T-helper 2 cell treated with Interferon-gamma antibody and Interleukin-4, amounts not matched to agents 5 μg/mL and 100 μg/mL, for 36 hours (primary cell): ENCODE measurements around the gene ZNF705A.
"Not testable (repeated sequence)": the region's sequence is repeated elsewhere in the genome, so short reads cannot be mapped to it uniquely, and the experiment has no call there.

Source experiments
- DNase-seq: peaks from one replicate; pipeline ENCODE4 v3.0.0; 2021; ENCODE audit warnings: low spot score
- H3K27ac Mint-ChIP-seq: one replicate; pipeline ENCODE4 v1.8.0; 2021; ENCODE audit warnings: mild to moderate bottlenecking, mixed read lengths
- H3K27me3 Mint-ChIP-seq: one replicate; pipeline ENCODE4 v1.8.0; 2021; ENCODE audit warnings: low read depth, mixed read lengths
- H3K36me3 Mint-ChIP-seq: one replicate; pipeline ENCODE4 v1.8.0; 2021; ENCODE audit warnings: low read depth, mixed read lengths
- H3K4me1 Mint-ChIP-seq: one replicate; pipeline ENCODE4 v1.8.0; 2021; ENCODE audit warnings: low read depth, mixed read lengths
- H3K4me3 Mint-ChIP-seq: one replicate; pipeline ENCODE4 v1.8.0; 2022; ENCODE audit warnings: mild to moderate bottlenecking, moderate library complexity, mixed read lengths
- H3K9me3 Mint-ChIP-seq: one replicate; pipeline ENCODE4 v1.8.0; 2021; ENCODE audit warnings: mixed read lengths

Gene ZNF705A

DNA sequence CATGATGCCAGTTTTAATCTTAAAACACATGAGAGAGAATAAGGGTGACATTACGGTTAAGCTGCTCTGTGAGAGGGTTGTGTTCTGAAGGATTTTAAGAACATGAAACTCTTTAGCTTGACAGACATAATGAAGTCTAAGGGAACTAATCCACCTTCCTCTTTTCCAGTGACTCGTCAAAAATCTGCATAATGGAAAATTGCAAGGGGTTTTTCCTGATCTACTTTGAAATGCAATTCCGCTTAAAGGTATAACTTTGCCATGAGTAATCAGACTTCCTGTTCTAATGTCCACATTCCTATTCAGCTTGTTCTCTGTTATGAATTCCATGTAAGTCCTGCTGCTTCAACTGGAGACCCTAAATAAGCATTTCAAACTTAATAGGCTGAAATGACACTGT is at the start of gene ZNF705A:
ZNF705A (plus strand) TSS at position 171 of the 400 bp plus-strand sequence. CDS start 15,611 bp downstream, outside the sequence.
- Mint-ChIP-seq H3K27ac (no peak within 1 kb of the TSS), H3K9me3 (no peaks in the 10 kb centered on the region), H3K36me3 (no peaks in the 10 kb centered on the region), H3K4me1 (peaks cover 9% of the 10 kb centered on the region), H3K4me3 (no peak within 1 kb of the TSS), H3K27me3 (peaks cover 53% of the 10 kb centered on the region)
- no peak for DNase-seq

DNA sequence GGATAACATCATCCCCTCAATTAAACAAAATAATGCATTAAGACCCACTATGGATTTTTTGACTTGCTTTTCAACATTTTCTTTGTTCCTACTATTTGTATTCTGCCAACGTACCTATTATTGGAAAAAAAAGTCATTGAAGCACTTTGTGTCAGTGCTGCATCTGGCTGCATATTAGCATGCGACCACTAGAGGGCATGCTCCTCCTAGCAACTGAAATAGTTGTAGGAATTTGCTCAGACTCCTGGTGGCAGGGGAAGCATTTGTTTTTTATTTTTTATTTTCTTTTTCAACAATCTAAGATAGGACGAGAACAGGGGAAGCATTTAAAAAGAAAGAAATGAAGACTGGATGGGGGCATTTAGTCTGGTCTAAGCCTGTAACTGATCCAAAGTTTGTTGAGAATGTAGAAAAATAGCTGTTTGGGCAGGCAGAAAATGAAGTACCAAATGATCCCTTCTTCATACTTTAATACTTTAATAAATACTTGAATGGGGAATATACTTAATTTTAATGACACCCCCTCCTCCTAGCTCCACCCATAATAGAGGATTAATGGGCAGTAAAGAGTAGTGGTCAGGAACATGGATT is 47.9 kb upstream of the ZNF705A start:
- no peak overlapping the region for H3K27ac Mint-ChIP-seq

GRCh38 chr12:8113117-8113516 is 43.7 kb upstream of the ZNF705A start:
- not testable (repeated sequence) for H3K4me3 Mint-ChIP-seq, H3K27me3 Mint-ChIP-seq, H3K4me1 Mint-ChIP-seq, DNase-seq, H3K36me3 Mint-ChIP-seq, H3K9me3 Mint-ChIP-seq, H3K27ac Mint-ChIP-seq

More for the DNA sequence above, 47.9 kb upstream of the ZNF705A start:
- Mint-ChIP-seq H3K9me3 (no peaks in the 10 kb centered on the region), H3K4me1 (peaks cover 6% of the 10 kb centered on the region), H3K36me3 (peaks cover 7% of the 10 kb centered on the region), H3K27me3 (no peaks in the 10 kb centered on the region), H3K4me3 (no peak overlapping the region)
- peak; percentile 58 for DNase-seq

DNA sequence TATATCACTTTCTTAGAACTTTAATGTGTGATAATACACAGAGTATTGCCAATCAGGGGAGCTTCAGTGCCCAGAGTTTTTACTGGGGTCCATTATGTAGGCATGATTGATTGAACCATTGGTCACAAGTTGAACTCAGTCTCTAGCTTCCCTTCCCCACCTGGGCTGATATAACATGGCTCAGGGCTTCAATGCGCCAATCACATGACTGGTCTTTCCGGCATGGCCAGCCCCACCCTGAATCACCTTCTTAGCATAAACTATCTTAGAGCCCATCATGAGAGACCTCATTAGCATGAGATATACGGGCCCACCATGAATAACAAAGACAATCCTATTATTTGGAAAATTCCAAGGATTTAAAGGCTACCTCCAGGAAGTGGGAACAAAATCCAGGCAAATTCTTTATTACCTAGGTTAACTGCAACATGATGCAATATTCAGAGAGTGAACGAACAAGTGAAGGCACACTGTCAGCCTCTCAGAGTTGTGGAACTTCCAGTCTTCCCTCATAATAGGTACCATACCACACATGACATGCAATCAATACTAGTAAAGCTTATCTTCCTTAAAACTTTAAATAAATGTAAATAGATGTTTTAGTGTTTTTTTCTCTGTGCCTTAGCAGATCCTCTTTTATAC is 36.6 kb upstream of the ZNF705A start:
- no peaks in the 10 kb centered on the region for H3K27me3 Mint-ChIP-seq
- no peak for DNase-seq
- no peak overlapping the region for H3K4me3 Mint-ChIP-seq
- no peaks in the 10 kb centered on the region for H3K9me3 Mint-ChIP-seq
- no peaks in the 10 kb centered on the region for H3K36me3 Mint-ChIP-seq
- H3K4me1 Mint-ChIP-seq: no peaks in the 10 kb centered on the region
- no peak overlapping the region for H3K27ac Mint-ChIP-seq

DNA sequence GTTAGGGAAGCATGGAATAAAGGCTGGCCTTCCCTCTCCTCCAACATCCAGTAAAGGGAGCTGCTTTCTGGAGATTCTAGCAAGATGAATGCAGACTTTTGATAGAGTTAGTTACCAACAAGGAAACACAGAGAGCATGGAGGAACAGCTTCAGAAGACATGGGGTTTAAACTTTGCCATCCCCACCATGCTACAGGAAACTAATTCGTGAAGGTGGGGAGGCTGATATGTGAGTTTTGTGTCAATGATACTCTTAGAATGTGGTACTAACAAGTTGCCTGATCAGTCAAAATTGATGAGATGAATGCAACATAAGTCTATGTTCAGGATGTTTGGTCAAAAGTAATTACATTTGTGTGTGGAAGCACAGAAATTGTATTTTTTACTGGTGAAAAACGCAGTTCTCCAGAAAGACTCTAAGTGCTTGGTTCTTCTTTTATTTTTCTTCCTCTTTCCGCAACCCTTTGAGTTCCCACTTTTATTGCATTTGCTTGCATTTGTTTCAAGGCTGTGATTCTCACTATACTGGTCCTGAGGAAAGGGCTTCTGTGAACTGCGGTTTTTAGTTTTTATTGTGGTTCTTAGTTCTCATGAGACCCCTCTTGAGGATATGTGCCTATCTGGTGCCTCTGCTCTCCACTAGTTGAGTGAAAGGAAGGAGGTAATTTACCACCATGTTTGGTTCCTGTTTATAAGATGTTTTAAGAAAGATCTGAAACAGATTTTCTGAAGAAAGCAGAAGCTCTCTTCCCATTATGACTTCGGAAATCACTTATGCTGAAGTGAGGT is 33.5 kb upstream of the ZNF705A start, which contains the start of gene CLEC4A:
CLEC4A (plus strand) TSS at position 494 of the 789 bp plus-strand sequence; CDS start at position 756, 262 bp downstream.
- Mint-ChIP-seq H3K27me3 (no peaks in the 10 kb centered on the region), H3K9me3 (no peaks in the 10 kb centered on the region), H3K27ac (no peak within 1 kb of the TSS), H3K4me1 (peaks cover 14% of the 10 kb centered on the region), H3K36me3 (peaks cover 2% of the 10 kb centered on the region), H3K4me3 (no peak within 1 kb of the TSS)
- no peak for DNase-seq

DNA sequence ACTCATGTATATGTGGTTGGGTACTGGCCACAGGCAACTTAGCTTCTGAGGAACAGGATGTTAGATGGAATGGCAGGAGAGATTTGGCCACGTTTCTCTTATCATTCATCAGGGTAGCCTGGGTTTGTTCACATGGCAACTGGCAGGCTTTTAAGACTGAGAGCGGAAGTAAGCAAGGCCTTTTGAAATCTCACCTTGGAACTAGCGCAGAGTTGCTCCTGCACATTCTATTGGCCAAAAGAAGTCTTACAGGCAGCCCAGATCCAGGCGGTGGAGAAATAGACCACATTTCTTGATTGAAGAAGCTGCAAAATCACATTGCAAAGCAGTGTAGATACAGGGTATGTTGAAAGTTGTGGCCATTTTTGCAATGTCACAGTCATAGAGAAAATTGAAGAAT is 29.7 kb upstream of the ZNF705A start:
- Mint-ChIP-seq H3K27me3 (no peaks in the 10 kb centered on the region), H3K36me3 (peaks cover 2% of the 10 kb centered on the region), H3K9me3 (no peaks in the 10 kb centered on the region), H3K4me1 (peaks cover 14% of the 10 kb centered on the region), H3K27ac (no peak overlapping the region), H3K4me3 (no peak overlapping the region)
- DNase-seq: no peak

DNA sequence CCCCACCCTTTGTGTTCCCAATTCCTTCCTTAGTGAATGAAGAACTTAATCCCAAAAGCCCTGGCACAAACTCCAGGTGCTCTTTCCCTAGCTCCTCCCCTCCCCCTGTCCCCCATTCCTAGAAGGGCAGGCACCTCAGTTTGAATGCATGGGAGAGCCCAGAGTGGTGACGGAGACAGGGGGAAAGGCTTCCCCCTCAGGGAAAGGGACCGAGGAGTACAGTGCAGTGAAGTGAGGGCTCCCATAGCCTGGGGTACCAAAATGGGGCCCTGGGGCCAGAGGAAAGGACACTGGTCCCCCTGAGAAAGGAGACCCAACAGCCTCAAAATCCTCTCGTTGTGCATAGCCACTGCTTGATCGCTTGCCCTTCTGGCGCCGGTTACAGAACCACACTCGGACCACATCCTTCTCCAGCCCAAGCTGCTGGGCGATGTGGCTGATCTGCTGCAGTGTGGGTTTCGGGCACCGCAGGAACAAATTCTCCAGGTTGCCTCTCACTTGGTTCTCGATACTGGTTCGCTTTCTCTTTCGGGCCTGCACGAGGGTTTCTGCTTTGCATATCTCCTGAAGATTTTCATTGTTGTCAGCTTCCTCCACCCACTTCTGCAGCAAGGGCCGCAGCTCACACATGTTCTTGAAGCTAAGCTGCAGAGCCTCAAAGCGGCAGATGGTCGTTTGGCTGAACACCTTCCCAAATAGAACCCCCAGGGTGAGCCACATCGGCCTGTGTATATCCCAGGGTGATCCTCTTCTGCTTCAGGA is 23.0 kb upstream of the ZNF705A start:
- DNase-seq: peak; percentile 5
- not testable (repeated sequence) for H3K4me3 Mint-ChIP-seq, H3K9me3 Mint-ChIP-seq, H3K27me3 Mint-ChIP-seq, H3K36me3 Mint-ChIP-seq, H3K4me1 Mint-ChIP-seq, H3K27ac Mint-ChIP-seq

DNA sequence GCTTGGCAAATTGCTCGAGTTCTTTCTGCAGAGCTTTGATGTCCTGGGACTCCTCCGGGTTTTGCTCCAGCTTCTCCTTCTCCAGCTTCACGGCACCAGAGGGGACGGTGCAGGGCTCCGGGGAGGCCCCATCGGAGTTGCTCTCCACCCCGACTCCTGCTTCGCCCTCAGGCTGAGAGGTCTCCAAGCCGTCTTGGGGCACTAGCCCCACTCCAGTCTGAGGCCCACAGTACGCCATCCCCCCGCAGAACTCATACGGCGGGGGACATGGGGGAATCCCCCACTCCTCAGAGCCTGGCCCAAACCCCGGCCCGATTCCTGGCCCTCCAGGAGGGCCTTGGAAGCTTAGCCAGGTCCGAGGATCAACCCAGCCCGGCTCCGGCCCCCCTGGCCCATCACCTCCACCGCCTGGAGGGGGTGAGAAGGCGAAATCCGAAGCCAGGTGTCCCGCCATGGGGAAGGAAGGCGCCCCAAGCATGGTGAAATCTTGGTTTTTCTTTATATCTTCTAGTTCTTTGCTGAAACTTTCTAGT is 22.4 kb upstream of the ZNF705A start:
- H3K27ac Mint-ChIP-seq, H3K4me1 Mint-ChIP-seq, DNase-seq, H3K4me3 Mint-ChIP-seq, H3K36me3 Mint-ChIP-seq, H3K27me3 Mint-ChIP-seq, H3K9me3 Mint-ChIP-seq: not testable (repeated sequence)

DNA sequence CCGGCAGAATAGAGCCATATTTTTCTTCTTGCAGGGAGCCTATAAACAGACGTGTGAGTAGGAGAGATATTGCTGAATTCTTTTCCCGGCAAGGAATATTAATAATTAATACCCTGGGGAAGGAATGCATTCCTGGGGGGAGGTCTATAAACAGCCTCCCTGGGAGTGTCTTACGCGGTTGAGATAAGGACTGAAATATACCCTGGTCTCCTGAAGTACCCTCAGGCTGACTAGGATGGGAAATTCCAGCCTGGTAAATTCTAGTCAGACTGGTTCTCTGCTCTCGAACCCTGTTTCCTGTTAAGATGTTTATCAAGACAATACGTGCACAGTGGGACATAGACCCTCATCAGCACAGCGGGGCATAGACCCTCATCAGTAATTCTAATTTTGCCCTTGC is 15.2 kb upstream of the ZNF705A start:
- not testable (repeated sequence) for DNase-seq, H3K4me1 Mint-ChIP-seq, H3K27me3 Mint-ChIP-seq, H3K9me3 Mint-ChIP-seq, H3K27ac Mint-ChIP-seq, H3K4me3 Mint-ChIP-seq, H3K36me3 Mint-ChIP-seq

DNA sequence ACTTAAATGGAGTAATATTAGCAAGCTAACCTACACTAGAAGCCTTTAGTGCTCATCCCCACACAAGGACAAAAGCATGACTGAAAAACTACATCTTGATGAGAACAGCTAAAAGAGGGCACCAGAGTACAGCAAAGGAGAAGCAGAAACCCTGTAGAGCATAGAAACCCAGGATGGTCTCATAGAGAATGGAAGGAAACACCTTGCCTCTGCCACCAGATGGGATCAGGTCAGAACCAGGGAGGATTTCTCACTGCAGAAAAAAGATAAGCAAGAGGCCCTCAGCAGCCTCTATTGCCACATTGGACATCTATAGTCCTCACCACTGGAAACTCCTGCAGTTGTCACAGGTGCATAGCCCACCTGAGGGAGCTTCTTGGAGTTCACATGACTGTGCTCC is 13.6 kb upstream of the ZNF705A start:
- no peak overlapping the region for H3K4me3 Mint-ChIP-seq
- DNase-seq: no peak
- H3K36me3 Mint-ChIP-seq: no peaks in the 10 kb centered on the region
- no peak overlapping the region for H3K27ac Mint-ChIP-seq
- peaks cover 18% of the 10 kb centered on the region for H3K27me3 Mint-ChIP-seq
- no peaks in the 10 kb centered on the region for H3K4me1 Mint-ChIP-seq
- H3K9me3 Mint-ChIP-seq: no peaks in the 10 kb centered on the region

GRCh38 chr12:8145754-8146441 is 10.9 kb upstream of the ZNF705A start:
- DNase-seq: no peak
- no peaks in the 10 kb centered on the region for H3K9me3 Mint-ChIP-seq

GRCh38 chr12:8146442-8146771 is 10.4 kb upstream of the ZNF705A start:
- Mint-ChIP-seq H3K36me3 (no peaks in the 10 kb centered on the region), H3K9me3 (no peaks in the 10 kb centered on the region), H3K27me3 (peaks cover 42% of the 10 kb centered on the region), H3K4me3 (no peak overlapping the region), H3K27ac (no peak overlapping the region), H3K4me1 (no peaks in the 10 kb centered on the region)
- DNase-seq: no peak

More at GRCh38 chr12:8145754-8146441, 10.9 kb upstream of the ZNF705A start:
- Mint-ChIP-seq H3K27me3 (peaks cover 38% of the 10 kb centered on the region), H3K27ac (no peak overlapping the region), H3K4me3 (no peak overlapping the region), H3K4me1 (no peaks in the 10 kb centered on the region), H3K36me3 (no peaks in the 10 kb centered on the region)

GRCh38 chr12:8154526-8154925 is 2.3 kb upstream of the ZNF705A start:
- H3K4me3 Mint-ChIP-seq: no peak overlapping the region
- H3K27me3 Mint-ChIP-seq: peaks cover 61% of the 10 kb centered on the region
- no peak overlapping the region for H3K27ac Mint-ChIP-seq
- no peaks in the 10 kb centered on the region for H3K9me3 Mint-ChIP-seq
- H3K36me3 Mint-ChIP-seq: no peaks in the 10 kb centered on the region
- no peak for DNase-seq
- peaks cover 5% of the 10 kb centered on the region for H3K4me1 Mint-ChIP-seq
